Epithelial cell of esophagus (primary cell): ENCODE data around the gene FOXA1.

Experiments used
- DNase-seq: peaks from one replicate; pipeline ENCODE4 v3.0.0; 2010; ENCODE audit warnings: low read depth
- H3K4me3 ChIP-seq: 2 replicates; pipeline ENCODE4 v1.5.1; 2011; ENCODE audit warnings: mild to moderate bottlenecking, low read length, control low read depth
- CTCF ChIP-seq: IDR thresholded peaks from 2 replicates; pipeline ENCODE4 v1.5.1; 2011; ENCODE audit warnings: low read depth, mild to moderate bottlenecking, low read length, control low read depth, inconsistent platforms; ENCODE audit not compliant: insufficient read depth; ENCODE audit errors: missing control alignments

Gene FOXA1

GRCh38 chr14:37594971-37595808, at the start of gene FOXA1, which contains the start of gene TTC6:
Gene FOXA1, minus strand, starts transcription at chr14:37595249. Its CDS starts 277 bp downstream, at chr14:37594972.
Gene TTC6, plus strand, starts transcription at chr14:37595629. Its CDS starts 26,436 bp downstream, at chr14:37622065.
- TF ChIP-seq CTCF: no peak
- peak within 1 kb of the TSS; percentile 62 for H3K4me3 ChIP-seq
- peak; percentile 79 for DNase-seq

- H3K4me3 ChIP-seq: no peak overlapping the region
- DNase-seq: no peak
- no peak for TF ChIP-seq CTCF
Observed at GRCh38 chr14:37643701-37644100, 48.7 kb upstream of the FOXA1 start.

GRCh38 chr14:37642125-37642524, 47.1 kb upstream of the FOXA1 start:
- no peak for DNase-seq
- H3K4me3 ChIP-seq: no peak overlapping the region
- TF ChIP-seq CTCF: no peak

- TF ChIP-seq CTCF: no peak
- DNase-seq: no peak
Observed at GRCh38 chr14:37641117-37641516, 46.1 kb upstream of the FOXA1 start.

GRCh38 chr14:37638599-37638998, 43.5 kb upstream of the FOXA1 start:
- no peak for TF ChIP-seq CTCF
- no peak overlapping the region for H3K4me3 ChIP-seq
- no peak for DNase-seq

More at GRCh38 chr14:37641117-37641516, 46.1 kb upstream of the FOXA1 start:
- no peak overlapping the region for H3K4me3 ChIP-seq

- no peak overlapping the region for H3K4me3 ChIP-seq
- DNase-seq: no peak
- no peak for TF ChIP-seq CTCF
Observed at GRCh38 chr14:37637341-37637740, 42.3 kb upstream of the FOXA1 start.
